Stimulated activated CD8-positive, alpha-beta memory T cell treated with anti-CD3 and anti-CD28 coated beads, Interleukin-4, amount 100 ng/mL, for 24 hours (primary cell): ENCODE data around the gene PLSCR1.
"Not testable (repeated sequence)": the region's sequence is repeated elsewhere in the genome, so short reads cannot be mapped to it uniquely, and the experiment has no call there.

Experiments
- DNase-seq: peaks from one replicate; pipeline ENCODE4 v3.0.0-alpha.2; 2020; ENCODE audit warnings: low read depth

The PLSCR1 gene

DNA sequence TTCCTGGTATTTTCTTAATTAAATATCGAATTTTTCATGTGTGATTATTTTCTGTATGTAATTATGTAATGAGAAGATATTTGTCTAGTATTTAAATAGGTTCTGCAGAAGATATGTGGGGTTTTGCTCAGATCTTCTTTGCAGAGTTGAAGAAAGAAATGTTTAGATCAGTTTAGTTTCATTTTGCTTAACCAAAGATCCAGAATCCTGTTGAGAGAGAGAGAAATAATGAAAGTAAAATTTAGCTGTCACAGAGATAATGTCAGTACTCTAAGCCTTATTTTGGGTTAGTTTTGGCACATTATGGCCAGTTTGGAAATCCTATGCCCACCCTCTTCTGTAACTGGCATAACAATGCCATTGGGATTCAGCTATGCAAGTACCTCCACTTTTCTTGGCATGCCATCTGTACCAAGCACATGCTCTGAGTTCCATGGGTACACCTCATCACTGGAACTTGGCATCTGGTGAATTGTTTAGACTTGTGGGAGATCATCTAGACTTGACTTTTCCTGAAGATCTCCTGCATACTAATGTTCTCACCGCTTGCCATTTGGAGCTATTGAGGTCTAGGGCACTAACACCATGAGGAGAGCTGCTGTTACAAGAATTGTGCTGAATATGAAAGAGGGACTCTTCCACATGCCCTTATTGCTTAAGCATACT, 30.9 kb downstream of the PLSCR1 start:
- DNase-seq, result no peak

DNA sequence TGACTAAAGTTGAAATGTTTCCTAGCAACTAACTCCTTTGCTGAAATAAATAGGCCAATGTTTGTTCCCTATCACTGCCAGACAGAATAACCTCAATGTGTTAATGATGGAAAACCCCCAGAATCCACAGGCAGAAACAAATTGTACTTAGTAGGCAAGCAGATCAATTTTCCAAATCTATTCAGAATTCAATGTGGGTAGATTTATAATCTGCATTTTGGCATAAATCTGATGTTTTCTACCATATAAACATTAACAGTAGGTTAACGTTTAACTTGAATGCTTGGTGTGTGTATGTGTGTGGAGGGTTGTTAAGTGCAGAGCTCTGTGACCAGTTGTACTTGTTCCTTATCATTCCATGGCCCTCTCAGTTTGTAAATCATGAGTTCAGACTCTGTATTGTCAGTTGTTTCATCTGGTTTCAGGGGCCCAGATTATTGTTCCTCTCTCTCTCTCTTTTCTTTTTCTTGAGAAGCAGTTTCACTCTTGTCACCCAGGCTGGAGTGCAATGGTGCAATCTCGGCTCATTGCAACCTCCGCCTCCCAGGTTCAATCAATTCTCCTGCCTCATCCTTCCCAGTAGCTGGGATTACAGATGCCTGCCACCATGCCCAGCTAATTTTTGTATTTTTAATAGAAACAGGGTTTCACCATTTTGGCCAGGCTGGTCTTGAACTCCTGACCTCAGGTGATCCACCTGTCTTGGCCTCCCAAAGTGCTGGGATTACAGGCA, 32.8 kb downstream of the PLSCR1 start:
- no peak for DNase-seq

DNA sequence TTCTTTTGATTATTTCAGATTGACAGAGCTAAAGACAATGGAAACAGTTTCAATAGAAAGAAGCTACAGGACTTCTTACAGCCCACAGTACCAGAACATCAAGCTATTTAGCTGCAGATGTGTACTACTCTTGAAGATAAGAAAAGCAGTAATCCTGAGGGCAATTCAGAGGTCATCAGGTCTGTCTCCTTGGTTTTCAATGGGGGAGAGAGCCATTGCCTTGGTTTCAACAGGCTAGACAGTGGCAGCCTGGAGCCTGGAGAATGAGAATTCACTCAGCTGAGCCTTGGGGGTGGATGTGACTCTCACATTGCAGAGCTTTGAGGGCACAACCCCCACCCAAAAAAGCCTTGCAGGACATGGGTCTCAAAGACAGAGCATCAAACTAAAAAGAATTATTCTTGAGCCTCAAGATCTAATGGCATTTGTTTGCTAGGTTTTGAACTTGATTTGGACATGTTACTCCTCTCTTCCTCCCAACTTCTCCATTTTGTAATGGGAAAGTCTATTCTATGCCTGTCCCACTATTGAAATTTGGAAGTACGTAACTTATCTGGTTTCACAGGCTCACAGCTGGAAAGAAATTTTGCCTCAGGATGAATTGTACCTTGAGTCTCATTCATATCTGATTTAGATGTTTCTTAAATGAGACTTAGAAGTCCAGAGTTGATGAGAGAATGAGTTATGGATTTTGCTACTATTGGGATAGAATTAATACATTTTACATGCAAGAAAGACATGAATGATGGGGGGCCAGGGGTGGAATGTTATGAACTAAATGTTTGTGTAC, 36.9 kb downstream of the PLSCR1 start:
- DNase-seq, result no peak

DNA sequence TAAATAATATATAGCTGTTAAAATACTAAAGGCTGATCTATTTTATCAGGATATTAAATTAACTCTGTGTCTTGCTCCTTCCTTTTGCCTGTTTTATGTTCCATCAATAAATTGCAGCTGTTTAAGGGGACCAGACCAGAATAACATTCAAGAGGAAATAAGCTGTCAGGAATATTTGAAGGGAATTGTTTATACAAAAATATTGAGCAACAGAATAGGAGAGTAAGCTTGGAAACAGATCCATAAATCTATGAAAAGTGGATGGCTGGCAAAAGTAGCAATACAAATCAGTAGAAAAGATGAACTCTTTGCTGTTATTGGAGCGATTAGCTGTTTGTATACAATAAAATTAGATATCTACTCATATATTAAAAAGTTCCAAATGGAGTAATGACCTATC, 38.9 kb downstream of the PLSCR1 start:
- DNase-seq, result no peak

DNA sequence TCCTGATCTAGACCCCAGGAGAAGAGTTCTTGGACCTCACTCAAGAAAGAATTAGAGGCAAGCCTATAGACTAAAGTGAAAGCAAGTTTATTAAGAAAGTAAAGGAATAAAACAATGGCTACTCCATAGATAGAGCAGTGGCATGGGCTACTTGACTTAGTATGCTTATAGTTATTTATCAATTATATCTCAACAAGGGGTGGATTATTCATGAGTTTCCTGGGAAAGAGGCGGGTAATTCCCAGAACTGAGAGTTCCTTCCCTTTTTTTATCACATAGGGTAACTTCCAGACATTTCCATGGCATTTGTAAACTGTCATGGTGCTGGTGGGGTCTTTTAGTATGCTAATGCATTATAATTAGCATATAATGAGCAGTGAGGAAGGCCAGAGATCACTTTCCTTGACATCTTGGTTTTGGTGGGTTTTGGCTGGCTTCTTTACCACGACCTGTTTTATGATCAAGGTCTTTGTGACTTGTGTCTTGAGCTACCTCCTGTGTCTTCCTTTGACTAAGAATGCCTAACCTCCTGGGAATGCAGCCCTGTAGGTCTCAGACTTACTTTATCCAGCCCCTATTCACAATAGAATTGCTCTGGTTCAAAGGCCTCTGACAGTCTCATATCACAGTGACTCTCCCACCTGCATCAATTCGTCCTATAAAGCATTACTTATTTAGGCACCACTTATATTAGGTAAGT, 39.8 kb downstream of the PLSCR1 start:
- DNase-seq, result no peak

DNA sequence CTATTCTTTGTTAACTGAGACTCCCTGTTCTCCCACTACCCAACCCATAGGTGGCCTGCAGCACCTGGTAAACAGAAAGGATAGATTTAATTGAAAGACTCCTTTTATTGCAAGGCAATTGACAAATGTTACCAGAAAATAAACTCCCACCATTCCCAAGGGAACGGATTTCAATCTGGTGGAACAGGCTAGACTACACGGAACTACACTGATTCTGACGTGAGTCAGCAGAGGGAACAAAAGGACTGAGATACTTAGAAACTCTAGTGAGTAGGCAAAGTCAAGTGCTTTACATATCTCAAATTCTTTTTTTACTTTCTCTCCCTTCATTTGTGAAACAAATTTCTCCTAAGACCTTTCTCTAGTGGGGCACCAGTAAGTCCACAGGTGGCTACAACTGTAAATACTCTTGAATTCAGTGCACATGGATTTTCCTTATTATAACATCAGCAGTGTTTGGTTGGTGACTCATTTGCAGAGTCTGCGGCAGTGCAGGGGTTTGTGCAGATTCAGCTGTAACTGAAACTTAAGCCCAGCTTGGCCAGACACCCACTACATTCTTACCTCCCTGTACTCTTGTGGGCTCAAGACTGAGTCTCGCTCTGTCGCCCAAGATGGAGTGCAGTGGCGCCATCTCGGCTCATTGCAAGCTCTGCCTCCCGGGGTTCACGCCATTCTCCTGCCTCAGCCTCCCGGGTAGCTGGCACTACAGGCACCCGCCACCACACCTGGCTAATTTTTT, 40.8 kb downstream of the PLSCR1 start:
- no peak for DNase-seq

DNA sequence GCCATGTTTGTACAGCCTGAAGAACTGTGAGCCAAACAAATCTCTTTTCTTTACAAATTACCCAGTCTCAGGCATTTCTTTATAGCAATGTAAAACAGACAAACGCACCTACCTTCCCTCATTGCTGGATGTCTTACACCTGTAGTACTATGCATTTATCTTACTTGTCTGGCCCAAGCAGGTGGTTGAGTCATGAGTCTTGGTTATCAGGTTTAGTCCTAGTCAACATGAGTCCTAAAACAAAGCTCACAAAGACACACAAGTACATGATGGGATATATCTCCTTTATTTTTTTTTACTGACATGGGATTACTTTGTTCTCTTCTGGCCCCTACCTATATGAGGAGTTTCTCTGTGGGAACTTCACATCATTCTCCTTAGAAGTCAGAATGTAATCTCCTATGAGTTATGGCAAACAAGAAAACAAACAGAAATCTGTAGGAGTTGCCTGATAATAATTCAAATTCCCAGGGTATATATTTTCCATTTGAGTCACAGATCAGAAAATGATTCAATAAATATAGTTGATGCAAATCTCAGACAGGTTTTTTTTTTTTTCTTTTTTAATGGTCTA, 41.4 kb downstream of the PLSCR1 start:
- no peak for DNase-seq

DNA sequence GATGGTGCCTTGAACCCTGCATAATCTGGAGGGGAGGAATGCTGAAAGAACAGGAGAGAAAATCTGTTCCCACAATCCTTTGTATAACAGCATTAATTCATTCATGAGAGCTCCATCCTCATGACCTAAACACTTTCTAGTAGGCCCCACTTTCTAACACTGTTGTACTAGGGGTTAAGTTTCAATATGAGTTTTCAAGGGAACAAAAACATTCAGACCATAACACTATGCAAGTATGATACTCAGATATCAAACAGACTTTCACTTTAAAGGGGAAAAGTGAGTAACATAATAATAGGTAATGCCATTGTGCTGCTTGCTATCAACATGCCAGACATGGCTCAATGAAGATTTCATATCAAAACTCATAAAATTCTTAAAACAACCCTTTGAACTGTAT, 42.7 kb downstream of the PLSCR1 start:
- no peak for DNase-seq

DNA sequence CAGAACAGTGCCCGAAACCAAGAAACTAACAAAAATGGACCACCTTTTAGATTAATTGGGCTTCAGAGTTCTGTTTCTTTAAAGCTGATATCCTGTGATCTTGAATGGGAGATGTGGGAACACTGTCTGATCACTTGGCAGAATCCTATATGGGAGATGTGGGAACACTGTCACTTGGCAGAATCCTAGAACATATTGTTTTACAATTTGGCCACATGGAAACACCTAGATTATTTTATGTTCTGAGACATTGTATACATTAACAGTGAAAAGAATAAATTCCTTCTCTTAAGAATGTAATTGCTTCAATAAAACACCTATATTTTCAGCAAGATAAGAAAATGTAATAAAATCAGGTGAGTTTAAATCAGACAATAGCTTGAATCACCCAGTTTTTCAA, 44.7 kb downstream of the PLSCR1 start:
- no peak for DNase-seq

DNA sequence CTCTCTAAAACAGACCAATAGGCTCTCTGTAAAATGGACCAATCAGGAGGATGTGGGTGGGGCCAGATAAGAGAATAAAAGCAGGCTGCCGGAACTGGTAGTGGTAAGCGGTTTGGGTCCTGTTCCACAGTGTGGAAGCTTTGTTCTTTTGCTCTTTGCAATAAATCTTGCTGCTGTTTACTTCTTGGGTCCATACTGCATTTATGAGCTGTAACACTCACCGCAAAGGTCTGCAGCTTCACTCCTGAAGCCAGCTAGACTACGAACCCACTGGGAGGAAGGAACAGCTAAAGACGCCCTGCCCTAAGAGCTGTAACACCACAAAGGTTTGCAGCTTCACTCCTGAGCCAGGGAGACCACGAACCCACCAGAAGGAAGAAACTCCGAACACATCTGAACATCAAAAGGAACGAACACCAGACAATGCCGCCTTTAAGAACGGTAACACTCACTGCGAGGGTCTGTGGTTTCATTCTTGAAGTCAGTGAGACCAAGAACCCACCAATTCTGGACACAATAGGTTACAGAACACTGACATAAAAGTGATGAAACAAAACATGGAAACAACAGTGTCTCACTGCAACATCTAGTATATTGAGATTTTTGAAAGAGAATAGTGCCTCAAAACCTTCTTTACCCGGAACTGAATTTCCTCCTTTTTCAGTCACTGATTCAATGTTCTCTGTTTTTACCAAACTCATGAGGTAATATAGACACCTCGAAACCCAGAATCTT, 46.2 kb downstream of the PLSCR1 start:
- DNase-seq, result no peak

DNA sequence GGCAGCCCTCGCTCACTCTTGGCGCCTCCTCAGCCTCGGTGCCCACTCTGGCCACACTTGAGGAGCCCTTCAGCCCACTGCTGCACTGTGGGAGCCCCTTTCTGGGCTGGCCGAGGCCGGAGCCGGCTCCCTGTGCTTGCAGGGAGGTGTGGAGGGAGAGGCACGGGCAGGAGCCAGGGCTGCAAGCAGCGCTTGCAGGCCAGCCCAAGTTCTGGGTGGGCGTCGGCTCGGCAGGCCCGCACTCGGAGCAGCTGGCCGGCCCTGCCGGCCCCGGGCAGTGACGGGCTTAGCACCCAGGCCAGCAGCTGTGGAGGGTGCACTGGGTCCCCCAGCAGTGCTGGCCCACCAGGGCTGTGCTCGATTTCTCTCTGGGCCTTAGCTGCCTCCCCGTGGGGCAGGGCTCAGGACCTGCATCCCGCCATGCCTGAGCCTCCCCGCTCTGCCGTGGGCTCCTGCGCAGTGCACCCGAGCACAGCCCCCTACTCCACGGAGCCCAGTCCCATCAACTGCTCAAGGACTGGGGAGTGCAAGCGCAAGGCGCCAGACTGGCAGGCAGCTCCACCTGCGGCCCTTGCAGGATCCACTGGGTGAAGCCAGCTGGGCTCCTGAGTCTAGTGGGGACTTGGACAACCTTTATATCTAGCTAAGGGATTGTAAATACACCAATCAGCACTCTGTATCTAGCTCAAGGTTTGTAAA, 47.1 kb downstream of the PLSCR1 start:
- not testable (repeated sequence) for DNase-seq

DNA sequence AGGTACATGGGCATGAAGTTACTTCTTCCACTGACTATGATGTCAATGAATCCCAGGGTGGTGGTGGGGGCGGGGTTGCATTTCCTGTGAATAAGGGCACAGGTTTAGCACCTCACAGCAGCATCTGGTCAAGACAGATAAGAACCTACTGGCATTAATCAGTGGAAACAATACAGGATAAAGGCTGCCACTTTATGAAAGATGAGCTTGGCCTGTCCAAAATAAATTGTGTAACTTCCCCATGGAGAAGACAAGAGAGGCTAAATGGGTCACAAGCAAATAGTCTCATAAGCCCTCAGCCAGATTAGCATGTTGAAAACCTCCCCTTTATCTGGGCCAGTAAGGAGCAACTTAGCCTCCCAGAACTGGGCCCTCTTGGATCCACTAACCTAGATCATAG, 47.7 kb downstream of the PLSCR1 start:
- no peak for DNase-seq

DNA sequence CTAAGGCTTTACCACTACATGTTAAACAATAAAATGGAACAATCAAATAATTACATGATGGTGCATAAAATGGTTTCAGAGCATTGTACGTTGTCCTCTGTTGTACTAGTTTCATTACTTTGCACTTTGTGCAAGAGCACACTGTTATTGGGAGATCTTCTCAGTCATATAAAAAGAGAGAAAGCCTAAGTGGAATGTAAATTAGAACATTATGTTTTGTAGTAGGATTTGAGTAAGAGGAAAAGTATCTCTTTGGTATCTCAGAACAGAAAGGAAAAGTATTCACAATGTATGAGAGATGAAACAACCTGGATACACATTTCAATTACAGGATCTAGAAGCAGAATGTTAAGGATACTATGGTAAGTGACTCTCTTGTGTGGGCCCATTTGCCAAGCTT, 48.2 kb downstream of the PLSCR1 start:
- DNase-seq, result no peak

DNA sequence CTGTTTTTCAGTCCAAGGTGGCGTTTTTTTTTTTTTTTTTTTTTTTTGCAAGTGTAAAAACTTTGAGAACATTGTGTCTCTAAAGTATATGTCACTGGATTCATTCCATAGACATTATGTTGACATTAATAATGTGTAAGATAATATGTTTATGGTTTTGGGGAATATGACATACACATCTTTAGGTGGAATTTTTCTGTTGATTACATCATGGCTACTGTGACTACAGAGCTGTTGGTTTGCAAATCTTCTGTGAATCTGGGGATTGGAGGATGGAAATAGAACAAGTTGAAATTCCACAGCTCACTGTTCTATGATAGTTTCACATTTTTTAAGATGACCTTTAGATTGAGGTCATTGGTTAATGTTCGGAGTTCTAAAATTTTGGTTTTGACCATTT, 50.6 kb downstream of the PLSCR1 start:
- no peak for DNase-seq

DNA sequence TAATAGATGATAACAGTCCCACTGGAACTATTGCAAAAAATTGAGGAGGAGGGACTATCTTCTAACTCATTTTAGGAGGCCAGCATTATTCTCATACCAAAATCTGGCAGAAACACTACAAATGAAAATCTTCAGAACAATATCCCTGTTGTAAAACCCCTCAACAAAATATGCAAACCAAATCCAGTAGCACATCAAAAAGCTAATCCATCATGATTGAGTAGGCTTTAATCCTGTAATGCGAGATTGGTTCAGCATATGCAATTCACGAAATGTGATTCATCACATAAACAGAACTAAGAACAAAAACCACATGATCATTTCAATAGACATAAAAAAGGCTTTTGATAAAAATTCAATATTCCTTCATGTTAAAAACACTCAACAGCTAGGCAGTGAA, 51.2 kb downstream of the PLSCR1 start:
- no peak for DNase-seq

DNA sequence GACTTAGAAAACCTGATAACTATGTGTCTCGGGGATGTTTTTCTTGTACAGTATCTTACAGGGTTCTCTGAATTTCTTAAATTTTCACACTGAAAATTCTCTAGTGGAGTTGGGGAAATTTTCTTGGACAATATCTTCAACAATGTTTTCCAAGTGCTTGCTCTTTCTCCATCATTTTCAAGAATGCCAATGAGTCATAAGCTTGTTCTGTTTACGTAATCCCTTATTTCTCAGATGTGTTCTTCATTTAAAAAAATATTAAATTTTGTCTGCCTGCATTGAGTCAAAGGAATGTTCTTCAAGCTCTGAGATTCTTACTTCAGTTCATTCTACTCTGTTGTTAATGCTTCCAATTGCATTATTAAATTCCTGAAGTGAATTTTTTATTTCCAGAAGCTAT, 53.1 kb downstream of the PLSCR1 start:
- no peak for DNase-seq

DNA sequence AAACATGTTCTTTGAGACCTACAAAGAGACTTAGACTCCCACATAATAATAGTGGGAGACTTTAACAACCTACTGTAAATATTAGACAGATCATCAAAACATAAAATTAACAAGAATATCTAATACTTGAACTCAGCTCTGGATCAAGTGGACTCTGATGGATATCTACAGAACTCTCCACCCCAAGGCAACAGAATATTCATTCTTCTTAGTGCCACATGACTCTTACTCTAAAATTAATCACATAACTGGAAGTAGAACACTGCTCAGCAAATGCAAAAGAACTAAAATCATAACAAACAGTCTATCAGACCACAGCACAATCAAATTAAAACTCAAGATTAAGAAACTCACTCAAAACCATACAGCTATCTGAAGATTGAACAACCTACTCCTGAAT, 59.1 kb downstream of the PLSCR1 start:
- DNase-seq, result no peak

DNA sequence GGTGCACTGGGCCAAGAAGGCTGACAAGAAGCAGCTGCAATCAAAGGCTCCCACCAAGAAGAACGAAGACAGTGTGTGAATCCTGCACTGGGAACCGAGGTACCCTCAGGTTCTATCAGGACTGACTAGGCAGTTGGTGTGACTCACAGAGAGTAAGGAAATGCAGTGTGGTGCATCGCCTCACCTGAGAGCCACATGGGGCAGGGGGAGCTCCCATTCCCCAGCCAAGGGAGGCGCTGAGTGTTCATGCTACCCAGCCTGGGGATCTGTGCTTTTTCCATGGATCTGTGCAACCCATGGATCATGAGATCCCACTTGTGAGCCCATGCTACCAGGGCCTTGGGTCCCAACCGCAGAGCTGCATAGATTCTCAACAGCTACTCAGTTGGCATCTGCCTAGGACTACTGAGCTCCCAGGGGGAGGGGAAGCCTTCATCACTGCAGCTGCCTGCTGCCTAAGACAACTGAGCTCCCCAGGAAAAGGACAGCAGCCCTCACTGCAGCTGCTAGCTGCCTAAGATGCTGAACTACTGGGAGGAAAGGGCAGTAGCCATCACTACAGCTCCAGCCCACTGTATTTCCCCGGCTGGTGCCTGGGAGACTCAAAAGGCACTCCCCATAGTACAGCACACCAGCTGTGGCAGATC, 68.2 kb downstream of the PLSCR1 start:
- DNase-seq, result no peak

DNA sequence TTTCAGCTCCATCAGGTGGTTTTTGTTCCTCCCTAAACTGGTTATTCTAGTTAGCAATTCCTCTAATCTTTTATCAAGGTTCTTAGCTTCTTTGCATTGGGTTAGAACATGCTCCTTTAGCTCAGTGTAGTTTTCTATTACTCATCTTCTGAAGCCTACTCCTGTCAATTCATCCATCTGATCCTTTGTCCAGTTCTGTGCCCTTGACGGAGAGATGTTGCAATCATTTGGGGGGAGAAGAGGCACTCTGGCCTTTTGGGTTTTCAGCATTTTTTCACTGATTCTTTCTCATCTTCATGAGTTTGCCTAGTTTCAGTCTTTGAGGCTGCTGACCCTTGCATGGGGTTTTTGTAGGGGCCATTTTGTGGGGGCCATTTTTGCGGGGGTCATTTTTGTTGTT, 69.4 kb downstream of the PLSCR1 start:
- not testable (repeated sequence) for DNase-seq

DNA sequence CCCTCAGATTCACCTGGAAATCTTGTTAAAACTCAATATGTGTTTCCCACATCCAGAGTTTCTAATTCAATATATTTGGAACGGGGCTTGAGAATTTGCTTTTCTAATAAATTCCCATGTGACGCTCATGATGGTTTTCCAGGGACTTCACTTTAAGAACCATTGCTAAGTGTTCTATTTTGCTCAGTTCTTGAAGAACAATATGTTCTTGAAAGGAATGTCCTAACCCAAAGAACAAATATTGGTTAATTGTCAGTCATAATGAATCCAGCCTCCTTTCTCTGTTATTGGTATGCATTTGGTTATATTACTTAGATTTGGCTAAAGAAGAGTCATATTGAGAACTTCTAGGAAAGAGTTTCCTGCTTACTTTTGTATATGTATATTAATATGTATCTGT, 70.7 kb downstream of the PLSCR1 start:
- no peak for DNase-seq
